ENCODE data around the gene LEFTY1. TPM values are rescaled to one million over a fixed set of nuclear protein-coding genes. Genes with fewer than 3 reads are reported as not detected.

Gene LEFTY1
- total and polyA plus RNA-seq, 9 of the 15 experiments (the other 6 are each of a cell fraction or from before 2014, with no cell fraction given), result 0.07 to 0.24 (median 0.17) TPM; not detected in 5

GRCh38 chr1:225863167-225863566 is 25.8 kb downstream of the LEFTY1 start:
- 95% methylated on average over 5 of the region's 5 CpGs for WGBS (ENCODE audit: insufficient coverage, low coverage, missing lambda C conversion rate)
- no peak for TF ChIP-seq SAFB2 (IDR thresholded peaks at IDR 0.05; ENCODE audit: borderline replicate concordance, low read depth, low read length, severe bottlenecking)
- TF ChIP-seq NFE2 (IDR thresholded peaks at IDR 0.05; ENCODE audit: low read depth), result no peak
- TF ChIP-seq YBX1 (IDR thresholded peaks at IDR 0.05), result no peak
- no peak for TF ChIP-seq BDP1 (IDR thresholded peaks at IDR 0.05; ENCODE audit: insufficient read depth, insufficient read length)
- no peak for TF ChIP-seq SRSF7 (optimal IDR thresholded peaks at IDR 0.05; ENCODE audit: low read depth, low read length)
- TF ChIP-seq, protein P1, sequence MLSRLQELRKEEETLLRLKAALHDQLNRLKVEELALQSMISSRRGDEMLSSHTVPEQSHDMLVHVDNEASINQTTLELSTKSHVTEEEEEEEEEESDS (CRISPR knock-in tag; IDR thresholded peaks at IDR 0.05), result no peak
- DNase-seq (ENCODE audit: extremely low read depth in 1 of 4, low spot score in 3 of 4), result no peak
- ChIA-PET CTCF (ENCODE audit: low intra/inter-chr PET ratio) (no interaction called here), POLR2A (interaction anchor here (0.6 to 0.7 kb wide), 2 partner anchors 20 to 260 kb away, joined by 3 read pairs; no protein-coding TSS in a partner anchor)
- no peak for ATAC-seq
- Histone ChIP-seq H3K4me2 (ENCODE audit: insufficient read depth, low read length) (no peak overlapping the region), H3K27me3 (ENCODE audit: control insufficient read depth in 2 of 2, insufficient read depth in 2 of 2, low read length in 2 of 2) (no peaks in the 10 kb centered on the region), H3K4me1 (replicated peaks in 1 of 2; ENCODE audit: control insufficient read depth in 2 of 2, insufficient read depth in 2 of 2, low read length in 2 of 2) (no peaks in the 10 kb centered on the region), H3K4me3 (no peak overlapping the region), H4K20me1 (replicated peaks; ENCODE audit: control insufficient read depth, insufficient read depth, low read length) (no peaks in the 10 kb centered on the region), H3K27ac (ENCODE audit: extremely low read depth, low read depth, low read length) (no peak overlapping the region), H3K9ac (ENCODE audit: insufficient read depth in 1 of 2, low read depth in 2 of 2, low read length in 2 of 2) (no peak overlapping the region), H3K36me3 (ENCODE audit: control insufficient read depth, insufficient read depth, low read length) (peaks cover 91% of the 10 kb centered on the region), H3K9me3 (replicated peaks; ENCODE audit: control insufficient read depth, insufficient read depth, low read depth, low read length) (no peaks in the 10 kb centered on the region), H3K79me2 (ENCODE audit: control insufficient read depth, insufficient read depth, low read length) (no peaks in the 10 kb centered on the region), H3K9me1 (ENCODE audit: control insufficient read depth, insufficient read depth, low read length) (no peaks in the 10 kb centered on the region), H2AFZ (ENCODE audit: low read depth, low read length) (no peak overlapping the region)
- no TSS peak for BruUV-seq (replicated peaks)
- FAIRE-seq, result no peak
- intact Hi-C loops (cut with micrococcal nuclease), result no loop called here
- in situ Hi-C loops (cut with MboI), result no loop called here

- FAIRE-seq, result no peak
- BruUV-seq (replicated peaks), result no TSS peak
- H3K4me3 ChIP-seq, result no peak overlapping the region
- ChIA-PET CTCF (ENCODE audit: low intra/inter-chr PET ratio) (no interaction called here), POLR2A (interaction anchor here (0.7 kb wide), 1 partner anchor 260 kb away, joined by 3 read pairs; no protein-coding TSS in a partner anchor)
- DNase-seq (ENCODE audit: extremely low read depth in 1 of 4, low spot score in 3 of 4), result no peak
- in situ Hi-C loops (cut with MboI) (no loop called here), intact Hi-C loops (cut with micrococcal nuclease) (no loop called here)
- no peaks in the 10 kb centered on the region for H4K20me1 ChIP-seq (replicated peaks; ENCODE audit: control insufficient read depth, insufficient read depth, low read length)
- H3K4me1 ChIP-seq (replicated peaks in 1 of 2; ENCODE audit: control insufficient read depth in 2 of 2, insufficient read depth in 2 of 2, low read length in 2 of 2), result no peaks in the 10 kb centered on the region
- no peak overlapping the region for H2AFZ ChIP-seq (ENCODE audit: low read depth, low read length)
- no peak overlapping the region for H3K4me2 ChIP-seq (ENCODE audit: insufficient read depth, low read length)
- H3K79me2 ChIP-seq (ENCODE audit: control insufficient read depth, insufficient read depth, low read length), result no peaks in the 10 kb centered on the region
- H3K36me3 ChIP-seq (ENCODE audit: control insufficient read depth, insufficient read depth, low read length), result peaks cover 90% of the 10 kb centered on the region
- H3K27ac ChIP-seq (ENCODE audit: extremely low read depth, low read depth, low read length), result no peak overlapping the region
- no peaks in the 10 kb centered on the region for H3K27me3 ChIP-seq (ENCODE audit: control insufficient read depth in 2 of 2, insufficient read depth in 2 of 2, low read length in 2 of 2)
- H3K9ac ChIP-seq (ENCODE audit: insufficient read depth in 1 of 2, low read depth in 2 of 2, low read length in 2 of 2), result no peak overlapping the region
- no peaks in the 10 kb centered on the region for H3K9me1 ChIP-seq (ENCODE audit: control insufficient read depth, insufficient read depth, low read length)
- ATAC-seq, result no peak
- H3K9me3 ChIP-seq (replicated peaks; ENCODE audit: control insufficient read depth, insufficient read depth, low read depth, low read length), result no peaks in the 10 kb centered on the region
- no peak for TF ChIP-seq GABPB1 (CRISPR knock-in tag; IDR thresholded peaks at IDR 0.05)
- TF ChIP-seq, protein P2, sequence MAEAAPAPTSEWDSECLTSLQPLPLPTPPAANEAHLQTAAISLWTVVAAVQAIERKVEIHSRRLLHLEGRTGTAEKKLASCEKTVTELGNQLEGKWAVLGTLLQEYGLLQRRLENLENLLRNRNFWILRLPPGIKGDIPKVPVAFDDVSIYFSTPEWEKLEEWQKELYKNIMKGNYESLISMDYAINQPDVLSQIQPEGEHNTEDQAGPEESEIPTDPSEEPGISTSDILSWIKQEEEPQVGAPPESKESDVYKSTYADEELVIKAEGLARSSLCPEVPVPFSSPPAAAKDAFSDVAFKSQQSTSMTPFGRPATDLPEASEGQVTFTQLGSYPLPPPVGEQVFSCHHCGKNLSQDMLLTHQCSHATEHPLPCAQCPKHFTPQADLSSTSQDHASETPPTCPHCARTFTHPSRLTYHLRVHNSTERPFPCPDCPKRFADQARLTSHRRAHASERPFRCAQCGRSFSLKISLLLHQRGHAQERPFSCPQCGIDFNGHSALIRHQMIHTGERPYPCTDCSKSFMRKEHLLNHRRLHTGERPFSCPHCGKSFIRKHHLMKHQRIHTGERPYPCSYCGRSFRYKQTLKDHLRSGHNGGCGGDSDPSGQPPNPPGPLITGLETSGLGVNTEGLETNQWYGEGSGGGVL (CRISPR knock-in tag; IDR thresholded peaks at IDR 0.05), result no peak
- no peak for TF ChIP-seq SMARCA5 (IDR thresholded peaks at IDR 0.05)
- no peak for TF ChIP-seq ZBTB7A (IDR thresholded peaks at IDR 0.05; ENCODE audit: borderline replicate concordance, control insufficient read depth, low read depth, low read length)
- TF ChIP-seq POU5F1 (IDR thresholded peaks at IDR 0.05; ENCODE audit: borderline replicate concordance, low read depth, low read length, partially characterized antibody), result no peak
- no peak for TF ChIP-seq TBP (optimal IDR thresholded peaks at IDR 0.05; ENCODE audit: low read depth, low read length)
- WGBS (ENCODE audit: insufficient coverage, low coverage, missing lambda C conversion rate), result 84% methylated on average over 9 of the region's 13 CpGs
Measured at GRCh38 chr1:225862581-225862950, 26.4 kb downstream of the LEFTY1 start.

All from K562 (cell line).